ENCODE data around the gene ADCY10.
"Not testable (repeated sequence)": the region's sequence is repeated elsewhere in the genome, so short reads cannot be mapped to it uniquely, and the experiment has no call there.

The ADCY10 gene

GRCh38 chr1:167913895-167914496 is at the start of gene ADCY10:
Gene ADCY10, minus strand, starts transcription at chr1:167914134. Its CDS starts 8,994 bp downstream, at chr1:167905140.
- DNase-seq: no peak

GRCh38 chr1:167957710-167958109 is 43.8 kb upstream of the ADCY10 start:
- no peak for DNase-seq

- no peak for DNase-seq
These were observed 42.0 kb upstream of the ADCY10 start for GRCh38 chr1:167955915-167956314.

- no peak for DNase-seq
These were observed 36.6 kb upstream of the ADCY10 start for GRCh38 chr1:167950569-167950968.

- no peak for DNase-seq
These were observed 35.9 kb upstream of the ADCY10 start for GRCh38 chr1:167949785-167950184.

GRCh38 chr1:167947733-167948132 is 33.8 kb upstream of the ADCY10 start:
- no peak for DNase-seq

- DNase-seq: no peak
These were observed 29.6 kb upstream of the ADCY10 start for GRCh38 chr1:167943541-167943940.

- no peak for DNase-seq
These were observed 26.3 kb upstream of the ADCY10 start for GRCh38 chr1:167940264-167940663.

- no peak for DNase-seq
These were observed 24.2 kb upstream of the ADCY10 start for GRCh38 chr1:167938080-167938636.

GRCh38 chr1:167937709-167938010 is 23.7 kb upstream of the ADCY10 start:
- DNase-seq: no peak

GRCh38 chr1:167936930-167937708 is 23.2 kb upstream of the ADCY10 start, which contains the start of gene MPC2:
Gene MPC2, minus strand, starts transcription at chr1:167937072. Its CDS starts 1,231 bp downstream, at chr1:167935841.
- peak; percentile 86 for DNase-seq

GRCh38 chr1:167936068-167936929 is 22.4 kb upstream of the ADCY10 start, which contains the start of gene DCAF6:
Gene DCAF6, plus strand, starts transcription at chr1:167936683. Its CDS starts 229 bp downstream, at chr1:167936912.
- peak; percentile 94 for DNase-seq

- DNase-seq: peak; percentile 67
These were observed 21.5 kb upstream of the ADCY10 start for GRCh38 chr1:167935216-167936067.

GRCh38 chr1:167934426-167935215 is 20.7 kb upstream of the ADCY10 start:
- no peak for DNase-seq

GRCh38 chr1:167933788-167934187 is 19.9 kb upstream of the ADCY10 start:
- no peak for DNase-seq

- DNase-seq: no peak
These were observed 15.8 kb upstream of the ADCY10 start for GRCh38 chr1:167929725-167930124.

- DNase-seq: not testable (repeated sequence)
These were observed 15.0 kb upstream of the ADCY10 start for GRCh38 chr1:167928919-167929318.

- no peak for DNase-seq
These were observed 14.5 kb upstream of the ADCY10 start for GRCh38 chr1:167928457-167928852.

- no peak for DNase-seq
These were observed 13.3 kb upstream of the ADCY10 start for GRCh38 chr1:167927046-167927754.

- DNase-seq: no peak
These were observed 12.6 kb upstream of the ADCY10 start for GRCh38 chr1:167926486-167926997.

Measured in activated CD8-positive, alpha-beta memory T cell treated with anti-CD3 and anti-CD28 coated beads, Interleukin-2, amount 50 U/mL, for 48 hours (primary cell).